ENCODE data around the gene EVI2A. TPM values are rescaled to one million over a fixed set of nuclear protein-coding genes. Genes with fewer than 3 reads are reported as not detected.
"Not testable (repeated sequence)": the region's sequence is repeated elsewhere in the genome, so short reads cannot be mapped to it uniquely, and the experiment has no call there.

EVI2A gene
- total and polyA plus RNA-seq, 4 experiments from 2014 or later: 70.1 to 139 (median 105) TPM

GRCh38 chr17:31294231-31294630, 27.2 kb downstream of the EVI2A start:
- no peaks in the 10 kb centered on the region for H3K36me3 Mint-ChIP-seq
- peaks cover 0 to 5% (median 3%) of the 10 kb centered on the region in 4 donors for H3K4me1 Mint-ChIP-seq
- CTCF ChIA-PET (ENCODE audit: partially characterized antibody): no interaction called here
- no peak overlapping the region for H3K27ac Mint-ChIP-seq
- intact Hi-C loops (cut with micrococcal nuclease): no loop called here
- no peak for DNase-seq
- no peaks in the 10 kb centered on the region for H3K9me3 Mint-ChIP-seq
- no peaks in the 10 kb centered on the region for H3K4me1 ChIP-seq (ENCODE audit: insufficient read depth, low read length)
- no peak overlapping the region for H3K4me3 Mint-ChIP-seq
- H3K27ac ChIP-seq (ENCODE audit: low read depth, low read length): no peak overlapping the region
- H3K27me3 Mint-ChIP-seq: no peaks in the 10 kb centered on the region
- H3K4me3 ChIP-seq (ENCODE audit: low read length in 2 of 2): no peak overlapping the region
- no peaks in the 10 kb centered on the region for H3K36me3 ChIP-seq (ENCODE audit: insufficient read depth, low read length)
- POLR2A ChIA-PET (ENCODE audit: partially characterized antibody): interaction anchor here (1.2 kb wide), 1 partner anchor 10 kb away, joined by 3 read pairs; no protein-coding TSS in a partner anchor
- H3K9me3 ChIP-seq (ENCODE audit: control insufficient read depth in 1 of 2, low read length in 2 of 2): no peaks in the 10 kb centered on the region
- no peaks in the 10 kb centered on the region for H3K27me3 ChIP-seq (ENCODE audit: insufficient read depth, low read length)

- intact Hi-C loops (cut with micrococcal nuclease): no loop called here
- H3K27me3 Mint-ChIP-seq: no peaks in the 10 kb centered on the region
- POLR2A ChIA-PET (ENCODE audit: partially characterized antibody): interaction anchor here (1.2 kb wide), 1 partner anchor 10 kb away, joined by 3 read pairs; no protein-coding TSS in a partner anchor
- H3K4me1 Mint-ChIP-seq: peaks cover 0 to 8% (median 4%) of the 10 kb centered on the region in 4 donors
- Histone ChIP-seq H3K4me1 (ENCODE audit: insufficient read depth, low read length) (no peaks in the 10 kb centered on the region), H3K36me3 (ENCODE audit: insufficient read depth, low read length) (no peaks in the 10 kb centered on the region), H3K27ac (ENCODE audit: low read depth, low read length) (no peak overlapping the region), H3K9me3 (ENCODE audit: control insufficient read depth in 1 of 2, low read length in 2 of 2) (no peaks in the 10 kb centered on the region), H3K27me3 (ENCODE audit: insufficient read depth, low read length) (no peaks in the 10 kb centered on the region), H3K4me3 (ENCODE audit: low read length in 2 of 2) (no peak overlapping the region)
- H3K4me3 Mint-ChIP-seq: no peak overlapping the region
- CTCF ChIA-PET (ENCODE audit: partially characterized antibody): no interaction called here
- H3K36me3 Mint-ChIP-seq: no peaks in the 10 kb centered on the region
- H3K9me3 Mint-ChIP-seq: no peaks in the 10 kb centered on the region
- no peak overlapping the region for H3K27ac Mint-ChIP-seq
- no peak for DNase-seq
These were observed 27.8 kb downstream of the EVI2A start for GRCh38 chr17:31293581-31293980.

- POLR2A ChIA-PET (ENCODE audit: partially characterized antibody): no interaction called here
- Mint-ChIP-seq H3K9me3 (no peaks in the 10 kb centered on the region), H3K27me3 (no peaks in the 10 kb centered on the region), H3K4me1 (peaks cover 3 to 16% (median 4%) of the 10 kb centered on the region in 4 donors), H3K36me3 (peaks cover 0 to 4% of the 10 kb centered on the region in 2 donors), H3K4me3 (no peak overlapping the region), H3K27ac (no peak overlapping the region)
- no peaks in the 10 kb centered on the region for H3K9me3 ChIP-seq (ENCODE audit: control insufficient read depth in 1 of 2, low read length in 2 of 2)
- no peak for DNase-seq
- H3K27ac ChIP-seq (ENCODE audit: low read depth, low read length): no peak overlapping the region
- intact Hi-C loops (cut with micrococcal nuclease): no loop called here
- H3K27me3 ChIP-seq (ENCODE audit: insufficient read depth, low read length): no peaks in the 10 kb centered on the region
- no peaks in the 10 kb centered on the region for H3K36me3 ChIP-seq (ENCODE audit: insufficient read depth, low read length)
- H3K4me1 ChIP-seq (ENCODE audit: insufficient read depth, low read length): no peaks in the 10 kb centered on the region
- CTCF ChIA-PET (ENCODE audit: partially characterized antibody): interaction anchor here (0.6 kb wide), 1 partner anchor 129 kb away, joined by 3 read pairs; no protein-coding TSS in a partner anchor
- no peak overlapping the region for H3K4me3 ChIP-seq (ENCODE audit: low read length in 2 of 2)
These were observed 29.6 kb downstream of the EVI2A start for GRCh38 chr17:31291820-31292219.

GRCh38 chr17:31289790-31290189, 31.6 kb downstream of the EVI2A start:
- intact Hi-C loops (cut with micrococcal nuclease): loop anchor here (5.0 kb wide), 1 partner anchor 33 kb away; the partner anchor contains the start of gene EVI2A
- no peaks in the 10 kb centered on the region for H3K4me1 ChIP-seq (ENCODE audit: insufficient read depth, low read length)
- CTCF ChIA-PET (ENCODE audit: partially characterized antibody): no interaction called here
- no peaks in the 10 kb centered on the region for H3K9me3 ChIP-seq (ENCODE audit: control insufficient read depth in 1 of 2, low read length in 2 of 2)
- H3K27ac Mint-ChIP-seq: no peak overlapping the region
- no peaks in the 10 kb centered on the region for H3K36me3 ChIP-seq (ENCODE audit: insufficient read depth, low read length)
- no peak overlapping the region for H3K27ac ChIP-seq (ENCODE audit: low read depth, low read length)
- H3K36me3 Mint-ChIP-seq: peaks cover 0 to 4% of the 10 kb centered on the region in 2 donors
- no peaks in the 10 kb centered on the region for H3K9me3 Mint-ChIP-seq
- no peak overlapping the region for H3K4me3 Mint-ChIP-seq
- H3K4me3 ChIP-seq (ENCODE audit: low read length in 2 of 2): no peak overlapping the region
- H3K27me3 Mint-ChIP-seq: no peaks in the 10 kb centered on the region
- POLR2A ChIA-PET (ENCODE audit: partially characterized antibody): no interaction called here
- H3K27me3 ChIP-seq (ENCODE audit: insufficient read depth, low read length): no peaks in the 10 kb centered on the region
- H3K4me1 Mint-ChIP-seq: peaks cover 3 to 18% (median 5%) of the 10 kb centered on the region in 4 donors
- no peak for DNase-seq

GRCh38 chr17:31287932-31288331, 33.5 kb downstream of the EVI2A start:
- H3K27ac Mint-ChIP-seq: not testable (repeated sequence)

GRCh38 chr17:31286587-31286986, 34.8 kb downstream of the EVI2A start:
- H3K9me3 ChIP-seq (ENCODE audit: control insufficient read depth in 1 of 2, low read length in 2 of 2): no peaks in the 10 kb centered on the region
- DNase-seq: no peak
- no peak overlapping the region for H3K4me3 ChIP-seq (ENCODE audit: low read length in 2 of 2)
- H3K4me1 ChIP-seq (ENCODE audit: insufficient read depth, low read length): no peaks in the 10 kb centered on the region
- H3K27ac ChIP-seq (ENCODE audit: low read depth, low read length): no peak overlapping the region
- ChIA-PET POLR2A (ENCODE audit: partially characterized antibody) (no interaction called here), CTCF (ENCODE audit: partially characterized antibody) (interaction anchor here (1.0 to 1.4 kb wide), 2 partner anchors 18 to 22 kb away, joined by 3 read pairs; no protein-coding TSS in a partner anchor)
- H3K27me3 ChIP-seq (ENCODE audit: insufficient read depth, low read length): no peaks in the 10 kb centered on the region
- no peaks in the 10 kb centered on the region for H3K36me3 ChIP-seq (ENCODE audit: insufficient read depth, low read length)
- Mint-ChIP-seq H3K4me3 (no peak overlapping the region), H3K27me3 (no peaks in the 10 kb centered on the region), H3K9me3 (no peaks in the 10 kb centered on the region), H3K27ac (no peak overlapping the region), H3K4me1 (peaks cover 3 to 18% (median 6%) of the 10 kb centered on the region in 4 donors), H3K36me3 (peaks cover 0 to 4% of the 10 kb centered on the region in 2 donors)
- intact Hi-C loops (cut with micrococcal nuclease): loop anchor here (5.0 kb wide), 1 partner anchor 36 kb away; the partner anchor contains the start of gene EVI2A

More at GRCh38 chr17:31287932-31288331, 33.5 kb downstream of the EVI2A start:
- not testable (repeated sequence) for H3K9me3 Mint-ChIP-seq; H3K9me3 ChIP-seq (ENCODE audit: control insufficient read depth in 1 of 2, low read length in 2 of 2); H3K36me3 ChIP-seq (ENCODE audit: insufficient read depth, low read length); H3K4me3 ChIP-seq (ENCODE audit: low read length in 2 of 2); H3K4me1 ChIP-seq (ENCODE audit: insufficient read depth, low read length); DNase-seq; H3K27me3 Mint-ChIP-seq; H3K36me3 Mint-ChIP-seq; H3K27me3 ChIP-seq (ENCODE audit: insufficient read depth, low read length); H3K27ac ChIP-seq (ENCODE audit: low read depth, low read length); H3K4me3 Mint-ChIP-seq
- intact Hi-C loops (cut with micrococcal nuclease): loop anchor here (5.0 kb wide), 1 partner anchor 34 kb away; the partner anchor contains the start of gene EVI2A
- POLR2A ChIA-PET (ENCODE audit: partially characterized antibody): interaction anchor here (0.9 kb wide), 1 partner anchor 25 kb away, joined by 4 read pairs; no protein-coding TSS in a partner anchor
- CTCF ChIA-PET (ENCODE audit: partially characterized antibody): interaction anchor here (1.0 kb wide), 1 partner anchor 32 kb away, joined by 3 read pairs; no protein-coding TSS in a partner anchor
- peaks cover 3 to 18% (median 5%) of the 10 kb centered on the region in 4 donors for H3K4me1 Mint-ChIP-seq

- Mint-ChIP-seq H3K27ac (no peak overlapping the region), H3K4me3 (no peak overlapping the region), H3K27me3 (no peaks in the 10 kb centered on the region), H3K36me3 (peaks cover 0 to 4% of the 10 kb centered on the region in 2 donors), H3K9me3 (no peaks in the 10 kb centered on the region), H3K4me1 (peaks cover 0 to 11% (median 4%) of the 10 kb centered on the region in 4 donors)
- Histone ChIP-seq H3K4me1 (ENCODE audit: insufficient read depth, low read length) (no peaks in the 10 kb centered on the region), H3K4me3 (ENCODE audit: low read length in 2 of 2) (no peak overlapping the region), H3K27ac (ENCODE audit: low read depth, low read length) (no peak overlapping the region), H3K27me3 (ENCODE audit: insufficient read depth, low read length) (no peaks in the 10 kb centered on the region), H3K9me3 (ENCODE audit: control insufficient read depth in 1 of 2, low read length in 2 of 2) (no peaks in the 10 kb centered on the region), H3K36me3 (ENCODE audit: insufficient read depth, low read length) (no peaks in the 10 kb centered on the region)
- no peak for DNase-seq
- intact Hi-C loops (cut with micrococcal nuclease): no loop called here
- ChIA-PET CTCF (ENCODE audit: partially characterized antibody) (no interaction called here), POLR2A (ENCODE audit: partially characterized antibody) (interaction anchor here (0.8 kb wide), 1 partner anchor 10 kb away, joined by 3 read pairs; no protein-coding TSS in a partner anchor)
These were observed 37.6 kb downstream of the EVI2A start for GRCh38 chr17:31283841-31284240.
